Right lobe of liver (tissue), 6 donors: ENCODE measurements around the gene RICTOR. TPM values are rescaled to one million over a fixed set of nuclear protein-coding genes. Genes with fewer than 3 reads are reported as not detected.

Experiments
- ATAC-seq, 4 donors: fragments of 200-7000 bp; cut with Tn5 transposase; one replicate each; pipeline ENCODE4 v1.9.1; 2020; ENCODE audit warnings: mild to moderate bottlenecking in 4 of 4, moderate library complexity in 4 of 4
- DNase-seq, 3 donors: peaks; one replicate each; pipeline ENCODE4 v3.0.0-alpha.2; 2020
- H3K27ac ChIP-seq, 3 donors: fragments of 200-600 bp; one replicate each; pipeline ENCODE4 v1.8.0; 2022
- H3K27me3 ChIP-seq, 2 donors: fragments of 200-600 bp; one replicate each; pipeline ENCODE4 v1.8.0; 2022
- H3K36me3 ChIP-seq, 4 donors: fragments of 200-600 bp; sonication (generic) in 1 of 4; one replicate each; pipeline versions ENCODE4 v1.5.1 to v1.8.0; 2017 to 2022; ENCODE audit warnings: control low read depth in 1 of 4
- H3K4me1 ChIP-seq, 4 donors: fragments of 200-600 bp; sonication (generic) in 1 of 4; one replicate each; pipeline versions ENCODE4 v1.5.1 to v1.8.0; 2017 to 2022; ENCODE audit warnings: control low read depth in 1 of 4
- H3K4me3 ChIP-seq, 3 donors: fragments of 200-600 bp; one replicate each; pipeline ENCODE4 v1.8.0; 2022
- H3K9me3 ChIP-seq, 4 donors: fragments of 200-600 bp; sonication (generic) in 1 of 4; one replicate each; pipeline versions ENCODE4 v1.5.1 to v1.8.0; 2017 to 2022; ENCODE audit warnings: control low read depth in 1 of 4
- CTCF ChIP-seq, 4 donors: fragments of 200-600 bp in 3 of 4; fragments of 450-650 bp in 1 of 4; IDR thresholded peaks; one replicate each; pipeline versions ENCODE4 v1.5.1 to v1.8.0; 2016 to 2022; ENCODE audit warnings: antibody characterized with exemption in 4 of 4, mild to moderate bottlenecking in 2 of 4
- POLR2A ChIP-seq: fragments of 450-650 bp; IDR thresholded peaks from one replicate; pipeline ENCODE4 v1.6.1; 2017; ENCODE audit warnings: antibody characterized with exemption, mild to moderate bottlenecking
- WGBS: methylation state at CpG from one replicate; pipeline ENCODE4 v1.1.6; 2018; ENCODE audit warnings: low coverage, low lambda C conversion rate; ENCODE audit not compliant: insufficient coverage; ENCODE audit errors: missing lambda C conversion rate; 5-methylcytosine and 5-hydroxymethylcytosine counted together
- intact Hi-C, 2 donors: fragments of 100-400 bp; cut with DNase I; formaldehyde crosslinking; loops; one replicate each; pipeline versions ENCODE4 v1.11.2 to v1.14.1; 2022
- total RNA-seq, 6 experiments: library from RNA; depleted of rRNA in 2 of 6; stranded (reverse); fragments of >200 nt in 2 of 6; fragmentation: NEBNext Ultra II Directional in 3 of 6; extraction: Animal tissue kit (Norgen Biotek cat#: 25700) in 3 of 6; gene quantifications; one replicate each; pipeline versions ENCODE4 v1.1.0 to v1.2.4, GENCODE V29; 2016 to 2023
- donor health status: DM: no; HTN: yes; CAD: no.
- donor health status: DM: no; HTN: no; CAD: no.
- donor health status: DM: no; HTN: no; CAD: no.
- donor health status: DM: no; HTN: yes; CAD: no.
- donor health status: DM: no; HTN: yes; CAD: no.

The RICTOR gene
- total RNA-seq, 6 experiments from 2014 or later, result 9.8 to 19.2 (median 14.6) TPM

DNA sequence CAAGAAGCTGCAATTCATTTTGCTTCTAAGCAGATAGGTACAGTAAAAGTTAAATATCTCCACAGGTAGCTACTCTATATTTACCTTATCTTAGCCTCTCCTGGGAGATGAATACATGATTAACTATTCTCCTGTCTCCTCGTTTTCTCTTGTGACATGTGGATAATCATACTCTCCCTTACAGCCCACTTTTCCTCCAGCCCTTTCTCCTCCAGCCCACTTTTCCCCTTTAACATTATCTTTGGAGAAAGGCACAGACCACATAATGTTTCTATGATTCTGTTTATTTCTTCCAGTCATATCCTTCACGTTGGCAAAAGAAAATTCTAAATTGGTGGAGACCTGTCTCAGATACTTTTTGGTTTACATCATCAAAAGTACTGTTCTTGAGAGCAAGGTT is 144.4 kb downstream of the RICTOR start:
- DNase-seq (no peak), ATAC-seq (no peak)
- no peaks in the 10 kb centered on the region for H3K27me3 ChIP-seq
- H3K9me3 ChIP-seq, result no peaks in the 10 kb centered on the region
- no peak overlapping the region for H3K4me3 ChIP-seq
- H3K36me3 ChIP-seq, result peaks cover 0 to 7% (median 3%) of the 10 kb centered on the region in 4 donors
- no peaks in the 10 kb centered on the region for H3K4me1 ChIP-seq
- intact Hi-C loops, result no loop called here
- TF ChIP-seq POLR2A (no peak), CTCF (IDR thresholded peaks at IDR 0.05) (no peak)
- WGBS, result 38% methylated on average over 2 of the region's 2 CpGs
- H3K27ac ChIP-seq, result no peak overlapping the region

DNA sequence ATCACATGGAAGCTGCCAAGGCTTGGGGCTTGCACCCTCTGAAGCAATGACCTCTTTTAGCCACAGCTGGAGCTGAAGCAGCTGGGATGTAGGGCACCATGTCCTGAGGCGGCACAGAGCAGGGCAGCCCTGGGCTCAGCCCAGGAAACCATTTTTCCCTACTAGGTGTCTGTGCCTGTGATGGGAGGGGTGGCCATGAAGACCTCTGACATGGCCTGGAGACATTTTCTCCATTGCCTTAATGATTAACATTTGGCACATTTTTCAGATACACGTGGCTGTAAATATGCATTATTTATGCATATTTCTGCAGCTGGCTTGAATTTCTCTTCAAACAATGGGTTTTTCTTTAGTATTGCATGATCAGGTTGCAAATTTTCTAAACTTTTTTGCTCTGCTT is 146.7 kb downstream of the RICTOR start:
- Histone ChIP-seq H3K4me1 (no peaks in the 10 kb centered on the region), H3K27ac (no peak overlapping the region), H3K4me3 (no peak overlapping the region), H3K9me3 (no peaks in the 10 kb centered on the region), H3K36me3 (peaks cover 0 to 8% (median 3%) of the 10 kb centered on the region in 4 donors), H3K27me3 (no peaks in the 10 kb centered on the region)
- intact Hi-C loops, result no loop called here
- TF ChIP-seq CTCF (IDR thresholded peaks at IDR 0.05), result no peak
- no peak for TF ChIP-seq POLR2A
- WGBS, result 85% methylated on average over 2 of the region's 2 CpGs
- DNase-seq, result no peak
- no peak for ATAC-seq

DNA sequence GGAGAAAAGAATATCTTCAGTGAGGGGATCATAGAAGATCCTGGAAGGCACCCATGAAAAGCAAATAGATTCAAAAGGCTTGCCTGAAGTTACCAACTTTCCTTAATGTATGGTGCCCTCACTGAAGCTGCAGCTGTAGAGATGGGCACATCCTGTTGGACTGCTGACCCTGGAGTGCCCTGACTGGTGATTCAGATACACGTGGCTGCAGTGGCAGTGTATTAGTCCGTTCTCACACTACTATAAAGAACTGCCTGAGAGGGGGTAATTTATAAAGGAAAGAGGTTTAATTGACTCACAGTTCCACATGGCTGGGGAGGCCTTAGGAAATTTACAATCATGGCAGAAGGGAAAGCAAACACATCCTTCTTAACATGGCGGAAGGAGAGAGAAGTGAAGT is 148.1 kb downstream of the RICTOR start:
- Histone ChIP-seq H3K4me3 (no peak overlapping the region), H3K27me3 (no peaks in the 10 kb centered on the region), H3K9me3 (no peaks in the 10 kb centered on the region), H3K36me3 (peaks cover 0 to 8% (median 4%) of the 10 kb centered on the region in 4 donors), H3K4me1 (no peaks in the 10 kb centered on the region), H3K27ac (no peak overlapping the region)
- ATAC-seq, result no peak
- WGBS, result 100% methylated on average over 1 of the region's 3 CpGs
- TF ChIP-seq CTCF (IDR thresholded peaks at IDR 0.05), result no peak
- no peak for TF ChIP-seq POLR2A
- DNase-seq, result no peak
- intact Hi-C loops, result no loop called here

DNA sequence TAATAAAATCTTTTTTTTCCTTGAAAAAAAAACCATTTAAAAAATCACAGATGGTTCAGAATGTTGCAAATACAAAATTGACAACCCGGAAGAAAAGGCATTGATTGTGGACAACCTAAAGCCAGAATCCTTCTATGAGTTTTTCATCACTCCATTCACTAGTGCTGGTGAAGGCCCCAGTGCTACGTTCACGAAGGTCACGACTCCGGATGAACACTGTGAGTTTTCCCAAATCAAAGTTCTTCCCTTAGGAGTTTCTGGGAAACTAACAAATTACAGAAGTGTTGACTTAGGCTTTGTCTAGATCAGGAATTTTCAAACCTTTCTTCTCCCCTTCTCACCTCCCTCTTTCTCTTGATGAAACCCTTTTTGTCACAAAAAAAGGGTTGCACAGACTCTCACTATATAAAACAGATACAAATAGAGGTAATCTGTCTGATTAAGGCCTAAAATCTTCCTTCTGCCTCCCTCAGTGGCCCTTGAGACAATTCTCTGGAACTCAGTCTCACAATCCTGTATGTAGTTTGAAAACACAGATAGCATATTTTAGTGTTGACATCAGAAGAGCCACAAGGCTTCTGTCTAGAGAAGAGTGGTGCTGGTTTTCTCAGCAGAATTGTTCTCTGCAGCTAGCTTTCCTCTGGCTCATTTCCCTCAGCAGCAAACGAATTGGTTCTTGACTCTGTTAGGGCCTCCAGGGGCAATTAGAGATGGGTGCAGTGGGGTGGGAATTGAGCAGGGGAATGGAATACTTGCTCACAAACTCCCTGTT is 148.9 kb downstream of the RICTOR start:
- H3K36me3 ChIP-seq, result peaks cover 0 to 8% (median 4%) of the 10 kb centered on the region in 4 donors
- no peak overlapping the region for H3K4me3 ChIP-seq
- no peaks in the 10 kb centered on the region for H3K9me3 ChIP-seq
- WGBS, result 72% methylated on average over 5 of the region's 6 CpGs
- TF ChIP-seq POLR2A, result no peak
- TF ChIP-seq CTCF (IDR thresholded peaks at IDR 0.05), result no peak
- H3K27ac ChIP-seq, result no peak overlapping the region
- intact Hi-C loops, result no loop called here
- ATAC-seq (no peak), DNase-seq (no peak)
- no peaks in the 10 kb centered on the region for H3K27me3 ChIP-seq
- no peaks in the 10 kb centered on the region for H3K4me1 ChIP-seq
